GM12878 (cell line): ENCODE results near the gene MEN1. TPM values are rescaled to one million over a fixed set of nuclear protein-coding genes. Genes with fewer than 3 reads are reported as not detected.

Source experiments
- ATF3 ChIP-seq: IDR thresholded peaks from 2 replicates; pipeline ENCODE4 v1.6.1; 2011; ENCODE audit warnings: low read depth, mild to moderate bottlenecking, low read length, moderate library complexity, borderline replicate concordance; ENCODE audit errors: extremely low read depth
- BACH1 ChIP-seq: fragments of 450-650 bp; IDR thresholded peaks from 2 replicates; pipeline ENCODE4 v1.6.1; 2017; ENCODE audit warnings: mild to moderate bottlenecking, borderline replicate concordance
- BHLHE40 ChIP-seq, 2 experiments: fragments of 450-650 bp in 1 of 2; IDR thresholded peaks; 2 replicates each; pipeline ENCODE4 v1.6.1; 2011 to 2017; ENCODE audit warnings: low read depth in 2 of 2, borderline replicate concordance in 1 of 2, improper control_type of control experiment in 1 of 2, low read length in 1 of 2, mild to moderate bottlenecking in 1 of 2
- CHD1 ChIP-seq: IDR thresholded peaks from 2 replicates; pipeline ENCODE4 v1.6.1; 2012; ENCODE audit warnings: low read depth, low read length, improper control_type of control experiment
- EGR1 ChIP-seq, 2 experiments: IDR thresholded peaks; 1 replicate in 1 of 2; 2 replicates in 1 of 2; pipeline ENCODE4 v1.6.1; 2011 to 2012; ENCODE audit warnings: low read depth in 2 of 2, low read length in 2 of 2, borderline replicate concordance in 1 of 2, mild to moderate bottlenecking in 1 of 2, moderate library complexity in 1 of 2
- EP300 ChIP-seq, 2 experiments: fragments of 150-350 bp in 1 of 2; IDR thresholded peaks; 2 replicates each; pipeline ENCODE4 v1.6.1; 2011 to 2012; ENCODE audit warnings: low read depth in 2 of 2, low read length in 2 of 2, borderline replicate concordance in 1 of 2, improper control_type of control experiment in 1 of 2, inconsistent platforms in 1 of 2; ENCODE audit not compliant: control insufficient read depth in 1 of 2
- EZH2 ChIP-seq: IDR thresholded peaks from 2 replicates; pipeline ENCODE4 v1.6.1; 2012; ENCODE audit warnings: low read depth, mild to moderate bottlenecking, control low read depth, inconsistent platforms, low read length, borderline replicate concordance; ENCODE audit not compliant: control insufficient read depth
- FOXK2 ChIP-seq: fragments of 450-650 bp; IDR thresholded peaks from 2 replicates; pipeline ENCODE4 v1.6.1; 2017; ENCODE audit warnings: mild to moderate bottlenecking, moderate library complexity
- NFXL1 ChIP-seq: fragments of 450-650 bp; IDR thresholded peaks from 2 replicates; pipeline ENCODE4 v1.6.1; 2017; ENCODE audit warnings: antibody characterized with exemption, mild to moderate bottlenecking, borderline replicate concordance
- NR2F1 ChIP-seq: fragments of 450-650 bp; conservative IDR thresholded peaks from 2 replicates; pipeline ENCODE4 v1.6.1; 2017; ENCODE audit warnings: mild to moderate bottlenecking
- PML ChIP-seq: IDR thresholded peaks from 2 replicates; pipeline ENCODE4 v1.6.1; 2012; ENCODE audit warnings: low read length, inconsistent platforms
- POLR2AphosphoS5 ChIP-seq: IDR thresholded peaks from 2 replicates; pipeline ENCODE4 v1.6.1; 2011; ENCODE audit warnings: mild to moderate bottlenecking, low read length, inconsistent platforms
- POU2F2 ChIP-seq: IDR thresholded peaks from 3 replicates; pipeline ENCODE4 v1.6.1; 2011; ENCODE audit warnings: low read depth, mild to moderate bottlenecking, low read length, borderline replicate concordance
- SPI1 ChIP-seq: IDR thresholded peaks from 2 replicates; pipeline ENCODE4 v1.6.1; 2011; ENCODE audit warnings: low read depth, mild to moderate bottlenecking, low read length, moderate library complexity, borderline replicate concordance; ENCODE audit not compliant: insufficient read depth
- SRF ChIP-seq, 2 experiments: IDR thresholded peaks; 2 replicates each; pipeline ENCODE4 v1.6.1; 2011; ENCODE audit warnings: low read depth in 2 of 2, low read length in 2 of 2, mild to moderate bottlenecking in 1 of 2, moderate library complexity in 1 of 2
- TARDBP ChIP-seq: IDR thresholded peaks from 2 replicates; pipeline ENCODE4 v1.6.1; 2016; ENCODE audit warnings: borderline replicate concordance
- TCF12 ChIP-seq: IDR thresholded peaks from 2 replicates; pipeline ENCODE4 v1.6.1; 2011; ENCODE audit warnings: low read depth, mild to moderate bottlenecking, low read length
- WRNIP1 ChIP-seq: IDR thresholded peaks from 2 replicates; pipeline ENCODE4 v1.6.1; 2011; ENCODE audit warnings: low read depth, low read length, improper control_type of control experiment, borderline replicate concordance
- YY1 ChIP-seq: IDR thresholded peaks from 2 replicates; pipeline ENCODE4 v1.6.1; 2011; ENCODE audit warnings: low read depth, mild to moderate bottlenecking, low read length
- ZBED1 ChIP-seq: IDR thresholded peaks from 2 replicates; pipeline ENCODE4 v1.6.1; 2016; ENCODE audit warnings: borderline replicate concordance
- ZBTB4 ChIP-seq: fragments of 450-650 bp; formaldehyde crosslinking; IDR thresholded peaks from 2 replicates; pipeline ENCODE4 v1.4.0; 2022; ENCODE audit warnings: mild to moderate bottlenecking, moderate library complexity
- ZNF622 ChIP-seq: fragments of 450-650 bp; IDR thresholded peaks from 2 replicates; pipeline ENCODE4 v1.6.1; 2017; ENCODE audit warnings: mild to moderate bottlenecking, inconsistent platforms
- polyA plus RNA-seq, 11 experiments: library from polyadenylated mRNA; depleted of rRNA in 4 of 11; unstranded in 6 of 11; stranded (reverse) in 5 of 11; fragments of >200 nt; fragmentation: Nextera tagmentation in 4 of 11; fragmentation: Illumina TruSeq in 1 of 11; extraction: Ambion mirVana in 4 of 11; extraction: Trizol in 1 of 11; gene quantifications; 1 replicate in 1 of 11; 2 replicates in 10 of 11; pipeline versions ENCODE4 v1.2.1 to v1.2.3, GENCODE V29; 2011 to 2016; ENCODE audit warnings: inconsistent platforms in 2 of 11, missing spikeins in 2 of 11, low read depth in 1 of 11
- total RNA-seq, 4 experiments: library from RNA; depleted of rRNA in 3 of 4; stranded (reverse); fragments of >200 nt in 3 of 4; fragmentation: Illumina TruSeq in 1 of 4; extraction: Trizol in 1 of 4; gene quantifications; 2 replicates each; pipeline versions ENCODE4 v1.2.1 to v1.2.3, GENCODE V29; 2013 to 2021
- TF ChIP-seq, protein P1 (sequence below): fragments of 450-650 bp; conservative IDR thresholded peaks from 2 replicates; pipeline ENCODE4 v1.6.1; 2017; ENCODE audit warnings: mild to moderate bottlenecking, moderate library complexity
- TF ChIP-seq, protein P2 (sequence below): IDR thresholded peaks from 2 replicates; pipeline ENCODE4 v1.6.1; 2011; ENCODE audit warnings: borderline replicate concordance, low read depth, mild to moderate bottlenecking, moderate library complexity, low read length; ENCODE audit not compliant: insufficient read depth, poor library complexity, severe bottlenecking

Gene MEN1
- total and polyA plus RNA-seq, 10 of the 15 experiments (the other 5 are each of a cell fraction or from before 2014, with no cell fraction given), result 2.5 to 39.7 (median 20.7) TPM

DNA sequence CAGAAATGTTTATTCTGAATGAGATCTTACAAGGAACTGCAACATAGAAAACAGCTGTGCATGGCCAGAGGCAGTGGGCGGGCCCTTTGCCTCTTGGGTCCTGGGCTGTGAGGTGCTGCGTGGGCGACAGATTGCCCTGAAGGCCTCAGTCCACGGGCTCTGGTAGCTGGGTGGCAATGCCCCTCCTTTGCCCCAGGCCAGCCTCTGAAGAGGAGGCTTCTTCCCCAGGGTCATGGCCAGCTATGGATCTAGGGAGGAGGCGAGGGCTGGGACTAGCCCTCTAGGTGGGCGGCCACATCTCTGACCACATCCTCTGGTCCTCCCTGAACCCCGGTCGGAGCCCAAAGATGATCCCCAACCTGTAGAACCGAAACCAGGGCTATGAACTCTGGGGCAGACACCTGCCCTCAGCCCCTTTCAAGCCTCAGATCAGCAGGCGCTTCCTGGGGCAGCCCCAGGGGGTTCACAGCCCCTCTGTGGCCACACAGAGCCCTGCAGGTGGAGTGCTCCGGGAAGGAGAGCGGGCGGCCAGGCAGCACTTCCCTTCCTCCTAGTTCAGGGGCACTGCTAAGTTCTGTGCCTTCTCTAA is 40.7 kb upstream of the MEN1 start (continued):
- TF ChIP-seq EZH2 (no peak), CHD1 (no peak), EGR1 (IDR thresholded peaks at IDR 0.05; ENCODE audit: borderline replicate concordance in 1 of 2, low read depth in 2 of 2, low read length in 2 of 2) (peak; percentile 51 to 95), TARDBP (0 out of 2 replicates have a peak, but pooled peaks have one; percentile 57), PML (no peak), NR2F1 (peak; percentile 99), POU2F2 (peak; percentile 77), ZBTB4 (CRISPR knock-in tag) (peak; percentile 68; the same call in 1 of the 2 replicates), BACH1 (peak; percentile 75), EP300 (IDR thresholded peaks at IDR 0.05; ENCODE audit: borderline replicate concordance in 1 of 2, control insufficient read depth in 1 of 2, low read depth in 2 of 2, low read length in 2 of 2) (peak; percentile 68 to 83), POLR2AphosphoS5 (peak; percentile 53), BHLHE40 (IDR thresholded peaks at IDR 0.05; ENCODE audit: borderline replicate concordance in 1 of 2, low read depth in 2 of 2, low read length in 1 of 2) (peak; percentile 72 to 78), FOXK2 (no peak), SPI1 (peak; percentile 81), ZNF622 (no peak), WRNIP1 (no peak), YY1 (peak; percentile 55), ZBED1 (peak; percentile 93), SRF (IDR thresholded peaks at IDR 0.05; ENCODE audit: low read depth in 2 of 2, low read length in 2 of 2) (no peak), TCF12 (peak; percentile 98), ATF3 (no peak), NFXL1 (no peak)
- TF ChIP-seq, protein P1, sequence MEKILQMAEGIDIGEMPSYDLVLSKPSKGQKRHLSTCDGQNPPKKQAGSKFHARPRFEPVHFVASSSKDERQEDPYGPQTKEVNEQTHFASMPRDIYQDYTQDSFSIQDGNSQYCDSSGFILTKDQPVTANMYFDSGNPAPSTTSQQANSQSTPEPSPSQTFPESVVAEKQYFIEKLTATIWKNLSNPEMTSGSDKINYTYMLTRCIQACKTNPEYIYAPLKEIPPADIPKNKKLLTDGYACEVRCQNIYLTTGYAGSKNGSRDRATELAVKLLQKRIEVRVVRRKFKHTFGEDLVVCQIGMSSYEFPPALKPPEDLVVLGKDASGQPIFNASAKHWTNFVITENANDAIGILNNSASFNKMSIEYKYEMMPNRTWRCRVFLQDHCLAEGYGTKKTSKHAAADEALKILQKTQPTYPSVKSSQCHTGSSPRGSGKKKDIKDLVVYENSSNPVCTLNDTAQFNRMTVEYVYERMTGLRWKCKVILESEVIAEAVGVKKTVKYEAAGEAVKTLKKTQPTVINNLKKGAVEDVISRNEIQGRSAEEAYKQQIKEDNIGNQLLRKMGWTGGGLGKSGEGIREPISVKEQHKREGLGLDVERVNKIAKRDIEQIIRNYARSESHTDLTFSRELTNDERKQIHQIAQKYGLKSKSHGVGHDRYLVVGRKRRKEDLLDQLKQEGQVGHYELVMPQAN, result 0 out of 2 replicates have a peak, but pooled peaks have one; percentile 58
- TF ChIP-seq, protein P2, sequence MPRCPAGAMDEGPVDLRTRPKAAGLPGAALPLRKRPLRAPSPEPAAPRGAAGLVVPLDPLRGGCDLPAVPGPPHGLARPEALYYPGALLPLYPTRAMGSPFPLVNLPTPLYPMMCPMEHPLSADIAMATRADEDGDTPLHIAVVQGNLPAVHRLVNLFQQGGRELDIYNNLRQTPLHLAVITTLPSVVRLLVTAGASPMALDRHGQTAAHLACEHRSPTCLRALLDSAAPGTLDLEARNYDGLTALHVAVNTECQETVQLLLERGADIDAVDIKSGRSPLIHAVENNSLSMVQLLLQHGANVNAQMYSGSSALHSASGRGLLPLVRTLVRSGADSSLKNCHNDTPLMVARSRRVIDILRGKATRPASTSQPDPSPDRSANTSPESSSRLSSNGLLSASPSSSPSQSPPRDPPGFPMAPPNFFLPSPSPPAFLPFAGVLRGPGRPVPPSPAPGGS, result peak; percentile 97
